H9 (cell line): ENCODE measurements around the gene TP53BP2. TPM values are rescaled to one million over a fixed set of nuclear protein-coding genes. Genes with fewer than 3 reads are reported as not detected.

Source experiments
- DNase-seq: peaks from one replicate; pipeline ENCODE4 v3.0.0-alpha.2; 2017
- H2AFZ ChIP-seq: one replicate; pipeline ENCODE4 v1.6.1; 2013; ENCODE audit warnings: mild to moderate bottlenecking, low read length, control low read depth, moderate library complexity
- H2AK5ac ChIP-seq: 2 replicates; pipeline ENCODE4 v1.6.1; 2013; ENCODE audit warnings: low read length, control low read depth, mixed read lengths; ENCODE audit not compliant: insufficient read length
- H2BK120ac ChIP-seq: one replicate; pipeline ENCODE4 v1.6.1; 2013; ENCODE audit warnings: low read depth, mild to moderate bottlenecking, low read length, control low read depth, inconsistent platforms; ENCODE audit not compliant: poor library complexity, severe bottlenecking
- H2BK12ac ChIP-seq: 2 replicates; pipeline ENCODE4 v1.6.1; 2013; ENCODE audit warnings: low read length, control low read depth, mixed read lengths, low read depth; ENCODE audit not compliant: insufficient read length
- H2BK15ac ChIP-seq: 2 replicates; pipeline ENCODE4 v1.6.1; 2013; ENCODE audit warnings: low read depth, low read length, control low read depth
- H2BK20ac ChIP-seq: one replicate; pipeline ENCODE4 v1.6.1; 2013; ENCODE audit warnings: low read depth, mild to moderate bottlenecking, low read length, control low read depth, inconsistent platforms; ENCODE audit not compliant: poor library complexity, severe bottlenecking
- H2BK5ac ChIP-seq: 2 replicates; pipeline ENCODE4 v1.6.1; 2013; ENCODE audit warnings: low read length, control low read depth, mixed read lengths; ENCODE audit not compliant: insufficient read length
- H3K14ac ChIP-seq: 2 replicates; pipeline ENCODE4 v1.6.1; 2013; ENCODE audit warnings: low read length, control low read depth; ENCODE audit not compliant: insufficient read depth
- H3K18ac ChIP-seq: 2 replicates; pipeline ENCODE4 v1.6.1; 2013; ENCODE audit warnings: low read depth, mild to moderate bottlenecking, mixed read lengths, low read length, control low read depth; ENCODE audit not compliant: insufficient read length
- H3K23ac ChIP-seq: 2 replicates; pipeline ENCODE4 v1.6.1; 2013; ENCODE audit warnings: low read length, control low read depth, mixed read lengths, low read depth; ENCODE audit not compliant: insufficient read length
- H3K23me2 ChIP-seq: 2 replicates; pipeline ENCODE4 v1.6.1; 2013; ENCODE audit warnings: low read depth, mild to moderate bottlenecking, mixed read lengths, low read length, control low read depth; ENCODE audit not compliant: insufficient read length, poor library complexity, severe bottlenecking
- H3K27ac ChIP-seq: 2 replicates; pipeline ENCODE4 v1.5.1; 2013; ENCODE audit warnings: low read length, control low read depth, mixed read lengths, low read depth; ENCODE audit not compliant: insufficient read length
- H3K27me3 ChIP-seq: 2 replicates; pipeline ENCODE4 v1.6.1; 2013; ENCODE audit warnings: low read length, control low read depth, inconsistent platforms; ENCODE audit not compliant: insufficient read depth
- H3K4ac ChIP-seq: 2 replicates; pipeline ENCODE4 v1.6.1; 2013; ENCODE audit warnings: low read depth, mild to moderate bottlenecking, control low read depth, inconsistent platforms, low read length, moderate library complexity
- H3K4me1 ChIP-seq: 2 replicates; pipeline ENCODE4 v1.6.1; 2013; ENCODE audit warnings: low read length, control low read depth, inconsistent platforms; ENCODE audit not compliant: insufficient read depth
- H3K4me2 ChIP-seq: 2 replicates; pipeline ENCODE4 v1.6.1; 2013; ENCODE audit warnings: low read length, control low read depth, mixed read lengths; ENCODE audit not compliant: insufficient read length, insufficient read depth
- H3K56ac ChIP-seq: 2 replicates; pipeline ENCODE4 v1.6.1; 2013; ENCODE audit warnings: low read depth, mild to moderate bottlenecking, mixed read lengths, low read length, control low read depth; ENCODE audit not compliant: insufficient read length
- H3K79me1 ChIP-seq: 2 replicates; pipeline ENCODE4 v1.6.1; 2013; ENCODE audit warnings: low read depth, mild to moderate bottlenecking, moderate library complexity, low read length, control low read depth, inconsistent platforms; ENCODE audit not compliant: insufficient read depth, poor library complexity, severe bottlenecking
- H3K79me2 ChIP-seq: 2 replicates; pipeline ENCODE4 v1.6.1; 2013; ENCODE audit warnings: low read length, control low read depth, inconsistent platforms; ENCODE audit not compliant: insufficient read depth
- H3K9ac ChIP-seq: 2 replicates; pipeline ENCODE4 v1.6.1; 2013; ENCODE audit warnings: low read length, control low read depth, mixed read lengths; ENCODE audit not compliant: insufficient read length; ENCODE audit errors: extremely low read depth
- H3K9me3 ChIP-seq: one replicate; pipeline ENCODE4 v1.6.1; 2013; ENCODE audit warnings: low read depth, low read length, inconsistent platforms; ENCODE audit not compliant: control insufficient read depth
- H3T11ph ChIP-seq: one replicate; pipeline ENCODE4 v1.6.1; 2013; ENCODE audit warnings: mild to moderate bottlenecking, low read length, control low read depth, inconsistent platforms
- H4K20me1 ChIP-seq: one replicate; pipeline ENCODE4 v1.6.1; 2013; ENCODE audit not compliant: control insufficient read depth, insufficient read length, insufficient read depth
- H4K5ac ChIP-seq: 2 replicates; pipeline ENCODE4 v1.6.1; 2013; ENCODE audit warnings: low read depth, mild to moderate bottlenecking, mixed read lengths, low read length, control low read depth; ENCODE audit not compliant: insufficient read length
- H4K8ac ChIP-seq: replicated peaks from 2 replicates; pipeline ENCODE4 v1.6.1; 2013; ENCODE audit warnings: low read length, control low read depth, mixed read lengths, low read depth; ENCODE audit not compliant: insufficient read length
- H4K91ac ChIP-seq: 2 replicates; pipeline ENCODE4 v1.6.1; 2013; ENCODE audit warnings: low read depth, mild to moderate bottlenecking, moderate library complexity, mixed read lengths, low read length, control low read depth; ENCODE audit not compliant: insufficient read length
- H3K27ac Mint-ChIP-seq, 3 experiments: 2 replicates in 2 of 3; 3 replicates in 1 of 3; pipeline ENCODE4 v1.8.0; 2020 to 2021; ENCODE audit warnings: mixed read lengths in 3 of 3, mild to moderate bottlenecking in 1 of 3, moderate library complexity in 1 of 3
- H3K27me3 Mint-ChIP-seq: 2 replicates; pipeline ENCODE4 v1.8.0; 2021; ENCODE audit warnings: low read depth, mild to moderate bottlenecking, moderate library complexity, mixed read lengths
- H3K36me3 Mint-ChIP-seq, 3 experiments: 2 replicates in 2 of 3; 3 replicates in 1 of 3; pipeline ENCODE4 v1.8.0; 2020 to 2021; ENCODE audit warnings: low read depth in 3 of 3, mixed read lengths in 3 of 3; ENCODE audit not compliant: insufficient read depth in 1 of 3
- H3K4me1 Mint-ChIP-seq, 2 experiments: 2 replicates each; pipeline ENCODE4 v1.8.0; 2020; ENCODE audit warnings: mixed read lengths in 2 of 2
- H3K4me3 Mint-ChIP-seq, 2 experiments: 2 replicates in 1 of 2; 3 replicates in 1 of 2; pipeline ENCODE4 v1.8.0; 2020 to 2021; ENCODE audit warnings: mild to moderate bottlenecking in 2 of 2, mixed read lengths in 2 of 2, moderate library complexity in 1 of 2
- H3K9me3 Mint-ChIP-seq, 2 experiments: 2 replicates in 1 of 2; 3 replicates in 1 of 2; pipeline ENCODE4 v1.8.0; 2020; ENCODE audit warnings: mild to moderate bottlenecking in 2 of 2, mixed read lengths in 2 of 2, moderate library complexity in 1 of 2
- CTCF ChIP-seq: fragments of 200-600 bp; sonication (generic); conservative IDR thresholded peaks from 3 replicates; pipeline ENCODE4 v1.8.0; 2021; ENCODE audit warnings: antibody characterized with exemption, mild to moderate bottlenecking
- WGBS: extraction: QIAGEN DNeasy Blood & Tissue Kit; methylation state at CpG from one replicate; pipeline ENCODE4 v1.1.7; 2013; ENCODE audit warnings: missing lambda C conversion rate, low lambda C conversion rate, mixed read lengths; ENCODE audit not compliant: insufficient read length; ENCODE audit errors: extremely low coverage; 5-methylcytosine and 5-hydroxymethylcytosine counted together
- total RNA-seq: library from RNA; stranded (reverse); gene quantifications from 2 replicates; pipeline ENCODE4 v1.2.1, GENCODE V29; 2021

TP53BP2 gene
- total RNA-seq, 1 experiment from 2014 or later, result 49.7 TPM

GRCh38 chr1:223852337-223852736 is 6.6 kb upstream of the TP53BP2 start:
- no peaks in the 10 kb centered on the region for H3K4me1 ChIP-seq
- H2AFZ ChIP-seq, result no peak overlapping the region
- Mint-ChIP-seq H3K36me3 (no peaks in the 10 kb centered on the region), H3K9me3 (no peaks in the 10 kb centered on the region), H3K27ac (no peak overlapping the region), H3K27me3 (peaks cover 3% of the 10 kb centered on the region; the same call in 1 of the 2 replicates), H3K4me3 (no peak overlapping the region), H3K4me1 (no peaks in the 10 kb centered on the region)
- H3K79me2 ChIP-seq, result no peaks in the 10 kb centered on the region
- no peak overlapping the region for H3T11ph ChIP-seq
- no peak overlapping the region for H3K27ac ChIP-seq
- no peaks in the 10 kb centered on the region for H3K23me2 ChIP-seq
- H2BK120ac ChIP-seq, result no peak overlapping the region
- no peak overlapping the region for H2BK5ac ChIP-seq
- no peak overlapping the region for H3K23ac ChIP-seq
- H4K5ac ChIP-seq, result no peak overlapping the region
- no peak overlapping the region for H2BK20ac ChIP-seq
- no peak overlapping the region for H2BK12ac ChIP-seq
- no CpG with 5 or more reads among the region's 1 CpG for WGBS
- no peak overlapping the region for H3K14ac ChIP-seq
- H2BK15ac ChIP-seq, result no peak overlapping the region
- H3K27me3 ChIP-seq, result no peaks in the 10 kb centered on the region
- no peak overlapping the region for H3K4me2 ChIP-seq
- no peaks in the 10 kb centered on the region for H4K20me1 ChIP-seq
- no peak overlapping the region for H3K18ac ChIP-seq
- no peak overlapping the region for H3K56ac ChIP-seq
- H3K4ac ChIP-seq, result no peak overlapping the region
- TF ChIP-seq CTCF, result no peak
- no peaks in the 10 kb centered on the region for H3K79me1 ChIP-seq
- no peak overlapping the region for H3K9ac ChIP-seq
- H4K8ac ChIP-seq, result no peak overlapping the region
- no peak for DNase-seq
- H4K91ac ChIP-seq, result no peak overlapping the region
- no peak overlapping the region for H2AK5ac ChIP-seq
- no peaks in the 10 kb centered on the region for H3K9me3 ChIP-seq
